Panc1 (cell line): ENCODE data around the gene ARHGEF28. TPM values are rescaled to one million over a fixed set of nuclear protein-coding genes. Genes with fewer than 3 reads are reported as not detected.

Experiments used
- ATAC-seq: fragments of 200-7000 bp; cut with Tn5 transposase; 2 replicates; pipeline ENCODE4 v1.9.1; 2020; ENCODE audit warnings: mild to moderate bottlenecking, moderate library complexity
- BruUV-seq: library from RNA; stranded (reverse); fragments of 400-500 nt; replicated peaks from 2 replicates; lab custom pipeline; 2021; lab: Mats Ljungman, UMichigan
- CTCF ChIA-PET: fragments of 300-600 bp; sonication (Branson Sonifier 250); formaldehyde crosslinking; loops from one replicate; lab custom pipeline; 2022; ENCODE audit warnings: antibody characterized with exemption; lab: Charles Lee
- POLR2A ChIA-PET: fragments of 300-600 bp; sonication (Branson Sonifier 250); formaldehyde crosslinking; loops from one replicate; lab custom pipeline; 2022; ENCODE audit warnings: antibody characterized with exemption; lab: Charles Lee
- DNase-seq: peaks from one replicate; pipeline ENCODE4 v3.0.0-alpha.2; 2010; ENCODE audit warnings: low read depth, low spot score
- H3K27ac ChIP-seq: 2 replicates; pipeline ENCODE4 v1.5.1; 2011; ENCODE audit warnings: mild to moderate bottlenecking, low read length, inconsistent platforms
- H3K27me3 ChIP-seq: fragments of 200-500 bp; sonication (Bioruptor generic); 2 replicates; pipeline ENCODE4 v1.6.0; 2014; ENCODE audit warnings: low read length, inconsistent platforms; ENCODE audit not compliant: control insufficient read depth, insufficient read depth
- H3K36me3 ChIP-seq: fragments of 200-500 bp; sonication (Bioruptor generic); 2 replicates; pipeline ENCODE4 v1.5.1; 2014; ENCODE audit warnings: inconsistent platforms, mild to moderate bottlenecking, low read length, moderate library complexity; ENCODE audit not compliant: control insufficient read depth, insufficient read depth
- H3K4me1 ChIP-seq: 2 replicates; pipeline ENCODE4 v1.5.1; 2011; ENCODE audit warnings: inconsistent platforms, mild to moderate bottlenecking, low read length, moderate library complexity; ENCODE audit not compliant: control insufficient read depth, insufficient read depth
- H3K4me3 ChIP-seq, 2 experiments: 2 replicates each; pipeline ENCODE4 v1.5.1; 2011 to 2012; ENCODE audit warnings: low read depth in 2 of 2, low read length in 2 of 2, mild to moderate bottlenecking in 2 of 2, inconsistent platforms in 1 of 2, moderate library complexity in 1 of 2
- H3K9me3 ChIP-seq: fragments of 200-500 bp; sonication (Bioruptor generic); 2 replicates; pipeline ENCODE4 v1.5.1; 2014; ENCODE audit warnings: low read depth, mild to moderate bottlenecking, inconsistent platforms, low read length, moderate library complexity; ENCODE audit not compliant: control insufficient read depth, insufficient read depth
- POLR2AphosphoS5 ChIP-seq: IDR thresholded peaks from 2 replicates; pipeline ENCODE4 v1.6.1; 2012; ENCODE audit warnings: mild to moderate bottlenecking, low read depth, low read length, moderate library complexity
- SIN3A ChIP-seq: IDR thresholded peaks from 2 replicates; pipeline ENCODE4 v1.6.1; 2012; ENCODE audit warnings: low read depth, mild to moderate bottlenecking, low read length, moderate library complexity, borderline replicate concordance; ENCODE audit not compliant: insufficient read depth
- TCF7L2 ChIP-seq: IDR thresholded peaks from 2 replicates; pipeline ENCODE4 v1.6.1; 2011; ENCODE audit warnings: mild to moderate bottlenecking, low read depth, low read length, inconsistent platforms
- in situ Hi-C: cut with HindIII; loops from 2 replicates; pipeline ENCODE4 v1.10.0; 2016; ENCODE audit warnings: low sequenced_read_pairs, low pct_unique_long_range_greater_than_20kb
- intact Hi-C: fragments of 100-400 bp; cut with micrococcal nuclease; formaldehyde crosslinking; loops from one replicate; pipeline ENCODE4 v1.10.0; 2022; ENCODE audit not compliant: unreplicated experiment
- total RNA-seq: library from RNA; stranded (reverse); gene quantifications from one replicate; pipeline ENCODE4 v1.2.1, GENCODE V29; 2021; ENCODE audit not compliant: unreplicated experiment
- TF ChIP-seq, protein P1 (sequence below), 2 experiments: IDR thresholded peaks; 2 replicates each; pipeline ENCODE4 v1.6.1; 2011 to 2012; ENCODE audit warnings: low read depth in 2 of 2, control low read depth in 1 of 2, low read length in 1 of 2, mild to moderate bottlenecking in 1 of 2, moderate library complexity in 1 of 2; ENCODE audit not compliant: insufficient read depth in 1 of 2
- TF ChIP-seq, protein P2 (sequence below): fragments of 450-650 bp; IDR thresholded peaks from 2 replicates; pipeline ENCODE4 v1.5.1; 2017; ENCODE audit warnings: mild to moderate bottlenecking

Gene ARHGEF28
- total RNA-seq, 1 experiment from 2014 or later = 34.8 TPM

DNA sequence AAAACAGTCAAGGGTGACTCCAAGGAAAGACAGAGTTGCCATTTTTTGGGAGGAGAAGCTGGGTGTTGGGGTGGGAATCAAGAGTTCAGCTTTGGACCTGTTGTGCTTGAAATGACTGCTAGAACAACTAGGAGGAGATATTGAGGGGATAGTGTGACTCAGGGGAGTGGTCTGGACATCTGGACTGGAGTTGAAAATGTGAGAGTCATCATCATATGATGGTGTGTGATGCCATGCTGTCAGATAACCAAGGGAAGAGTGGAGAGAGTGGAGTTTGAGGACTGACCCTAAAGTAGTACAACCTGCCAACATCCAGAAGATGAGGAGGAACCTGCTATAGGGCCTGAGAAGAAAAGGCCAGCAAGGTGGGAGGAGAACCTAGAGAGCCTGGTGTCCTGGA is 199.7 kb downstream of the ARHGEF28 start:
- in situ Hi-C loops (no loop called here), intact Hi-C loops (no loop called here)
- TF ChIP-seq TCF7L2 (no peak), POLR2AphosphoS5 (no peak), SIN3A (no peak)
- TF ChIP-seq, protein P1, sequence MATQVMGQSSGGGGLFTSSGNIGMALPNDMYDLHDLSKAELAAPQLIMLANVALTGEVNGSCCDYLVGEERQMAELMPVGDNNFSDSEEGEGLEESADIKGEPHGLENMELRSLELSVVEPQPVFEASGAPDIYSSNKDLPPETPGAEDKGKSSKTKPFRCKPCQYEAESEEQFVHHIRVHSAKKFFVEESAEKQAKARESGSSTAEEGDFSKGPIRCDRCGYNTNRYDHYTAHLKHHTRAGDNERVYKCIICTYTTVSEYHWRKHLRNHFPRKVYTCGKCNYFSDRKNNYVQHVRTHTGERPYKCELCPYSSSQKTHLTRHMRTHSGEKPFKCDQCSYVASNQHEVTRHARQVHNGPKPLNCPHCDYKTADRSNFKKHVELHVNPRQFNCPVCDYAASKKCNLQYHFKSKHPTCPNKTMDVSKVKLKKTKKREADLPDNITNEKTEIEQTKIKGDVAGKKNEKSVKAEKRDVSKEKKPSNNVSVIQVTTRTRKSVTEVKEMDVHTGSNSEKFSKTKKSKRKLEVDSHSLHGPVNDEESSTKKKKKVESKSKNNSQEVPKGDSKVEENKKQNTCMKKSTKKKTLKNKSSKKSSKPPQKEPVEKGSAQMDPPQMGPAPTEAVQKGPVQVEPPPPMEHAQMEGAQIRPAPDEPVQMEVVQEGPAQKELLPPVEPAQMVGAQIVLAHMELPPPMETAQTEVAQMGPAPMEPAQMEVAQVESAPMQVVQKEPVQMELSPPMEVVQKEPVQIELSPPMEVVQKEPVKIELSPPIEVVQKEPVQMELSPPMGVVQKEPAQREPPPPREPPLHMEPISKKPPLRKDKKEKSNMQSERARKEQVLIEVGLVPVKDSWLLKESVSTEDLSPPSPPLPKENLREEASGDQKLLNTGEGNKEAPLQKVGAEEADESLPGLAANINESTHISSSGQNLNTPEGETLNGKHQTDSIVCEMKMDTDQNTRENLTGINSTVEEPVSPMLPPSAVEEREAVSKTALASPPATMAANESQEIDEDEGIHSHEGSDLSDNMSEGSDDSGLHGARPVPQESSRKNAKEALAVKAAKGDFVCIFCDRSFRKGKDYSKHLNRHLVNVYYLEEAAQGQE (IDR thresholded peaks at IDR 0.05; ENCODE audit: insufficient read depth in 1 of 2, low read depth in 2 of 2, low read length in 1 of 2) = no peak
- TF ChIP-seq, protein P2, sequence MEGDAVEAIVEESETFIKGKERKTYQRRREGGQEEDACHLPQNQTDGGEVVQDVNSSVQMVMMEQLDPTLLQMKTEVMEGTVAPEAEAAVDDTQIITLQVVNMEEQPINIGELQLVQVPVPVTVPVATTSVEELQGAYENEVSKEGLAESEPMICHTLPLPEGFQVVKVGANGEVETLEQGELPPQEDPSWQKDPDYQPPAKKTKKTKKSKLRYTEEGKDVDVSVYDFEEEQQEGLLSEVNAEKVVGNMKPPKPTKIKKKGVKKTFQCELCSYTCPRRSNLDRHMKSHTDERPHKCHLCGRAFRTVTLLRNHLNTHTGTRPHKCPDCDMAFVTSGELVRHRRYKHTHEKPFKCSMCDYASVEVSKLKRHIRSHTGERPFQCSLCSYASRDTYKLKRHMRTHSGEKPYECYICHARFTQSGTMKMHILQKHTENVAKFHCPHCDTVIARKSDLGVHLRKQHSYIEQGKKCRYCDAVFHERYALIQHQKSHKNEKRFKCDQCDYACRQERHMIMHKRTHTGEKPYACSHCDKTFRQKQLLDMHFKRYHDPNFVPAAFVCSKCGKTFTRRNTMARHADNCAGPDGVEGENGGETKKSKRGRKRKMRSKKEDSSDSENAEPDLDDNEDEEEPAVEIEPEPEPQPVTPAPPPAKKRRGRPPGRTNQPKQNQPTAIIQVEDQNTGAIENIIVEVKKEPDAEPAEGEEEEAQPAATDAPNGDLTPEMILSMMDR = no peak
- POLR2A ChIA-PET = no interaction called here
- no TSS peak for BruUV-seq
- no peaks in the 10 kb centered on the region for H3K9me3 ChIP-seq
- H3K27ac ChIP-seq = no peak overlapping the region
- no peak for DNase-seq
- no peaks in the 10 kb centered on the region for H3K36me3 ChIP-seq
- peaks cover 17% of the 10 kb centered on the region for H3K4me1 ChIP-seq
- H3K27me3 ChIP-seq = no peaks in the 10 kb centered on the region
- H3K4me3 ChIP-seq = no peak overlapping the region
- ATAC-seq = no peak
- CTCF ChIA-PET = no interaction called here

DNA sequence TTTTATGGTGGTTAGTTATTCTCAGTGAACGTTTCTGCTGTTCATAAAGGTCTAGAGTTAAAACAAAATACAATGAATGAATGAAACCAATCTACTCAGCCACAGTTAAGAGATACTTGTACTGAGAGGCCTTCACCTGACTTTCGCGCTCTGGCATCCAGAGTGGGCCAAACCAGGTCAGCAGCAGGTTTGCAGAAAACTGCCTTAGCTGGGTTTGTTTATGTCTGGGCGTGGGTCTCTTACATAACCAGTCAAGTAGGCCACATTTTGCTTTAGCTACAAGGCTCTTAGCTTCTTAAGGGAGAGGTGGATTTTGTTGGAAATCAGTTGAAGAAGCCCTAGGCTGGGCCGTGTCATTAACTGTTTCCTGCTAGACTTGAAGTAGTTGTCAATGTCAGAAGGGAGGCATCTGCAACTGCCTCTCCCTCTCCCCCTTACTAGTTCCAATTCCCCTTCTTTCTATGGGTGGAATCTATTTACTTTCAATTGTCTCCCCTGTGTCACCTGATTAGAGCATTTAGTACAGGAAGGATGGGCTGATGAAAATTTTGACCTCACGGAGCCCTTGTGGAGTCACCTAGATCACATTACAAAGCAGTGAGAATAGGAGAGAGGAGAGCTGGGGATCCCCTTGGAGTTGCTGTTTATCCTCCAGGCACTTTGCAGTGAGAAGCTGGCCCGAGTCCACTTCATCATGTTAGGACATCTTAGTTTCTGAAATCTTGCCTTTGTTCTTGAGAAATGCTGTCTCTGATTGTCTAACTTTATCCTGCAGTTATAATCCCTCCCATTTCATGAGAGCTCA is 200.5 kb downstream of the ARHGEF28 start:
- H3K27ac ChIP-seq = no peak overlapping the region

More for the DNA sequence above, 200.5 kb downstream of the ARHGEF28 start:
- TF ChIP-seq SIN3A = no peak
- TF ChIP-seq, protein P1 (IDR thresholded peaks at IDR 0.05; ENCODE audit: insufficient read depth in 1 of 2, low read depth in 2 of 2, low read length in 1 of 2) = no peak
- TF ChIP-seq, protein P2 = no peak
- TF ChIP-seq TCF7L2 = no peak
- TF ChIP-seq POLR2AphosphoS5 = no peak
- CTCF ChIA-PET = interaction anchor here (0.5 to 0.6 kb wide), 2 partner anchors 116 to 364 kb away, joined by 3 to 10 read pairs; no protein-coding TSS in a partner anchor
- peak; percentile 41 for ATAC-seq
- peaks cover 17% of the 10 kb centered on the region for H3K4me1 ChIP-seq
- no peaks in the 10 kb centered on the region for H3K9me3 ChIP-seq
- DNase-seq = no peak
- BruUV-seq = no TSS peak
- H3K27me3 ChIP-seq = no peaks in the 10 kb centered on the region
- intact Hi-C loops = no loop called here
- POLR2A ChIA-PET = no interaction called here
- H3K36me3 ChIP-seq = no peaks in the 10 kb centered on the region
- in situ Hi-C loops = no loop called here
- H3K4me3 ChIP-seq = no peak overlapping the region
